Right lung (tissue), 5 donors: Measurements from ENCODE around the gene PRKCE. TPM values are rescaled to one million over a fixed set of nuclear protein-coding genes. Genes with fewer than 3 reads are reported as not detected.

Experiments used
- DNase-seq, 2 donors: peaks; one replicate each; pipeline ENCODE4 v3.0.0-alpha.2; 2013
- polyA plus RNA-seq, 5 donors: library from polyadenylated mRNA; unstranded; fragments of 120-200 nt; gene quantifications; one replicate each; pipeline versions ENCODE4 v1.2.1 to v1.2.3, GENCODE V29; 2013; ENCODE audit warnings: inconsistent platforms in 1 of 5, low replicate concordance in 1 of 5; ENCODE audit not compliant: insufficient read length in 5 of 5, insufficient read depth in 1 of 5

PRKCE gene
- polyA plus RNA-seq, 5 donors = 12.5 to 14.5 (median 12.8) TPM

DNA sequence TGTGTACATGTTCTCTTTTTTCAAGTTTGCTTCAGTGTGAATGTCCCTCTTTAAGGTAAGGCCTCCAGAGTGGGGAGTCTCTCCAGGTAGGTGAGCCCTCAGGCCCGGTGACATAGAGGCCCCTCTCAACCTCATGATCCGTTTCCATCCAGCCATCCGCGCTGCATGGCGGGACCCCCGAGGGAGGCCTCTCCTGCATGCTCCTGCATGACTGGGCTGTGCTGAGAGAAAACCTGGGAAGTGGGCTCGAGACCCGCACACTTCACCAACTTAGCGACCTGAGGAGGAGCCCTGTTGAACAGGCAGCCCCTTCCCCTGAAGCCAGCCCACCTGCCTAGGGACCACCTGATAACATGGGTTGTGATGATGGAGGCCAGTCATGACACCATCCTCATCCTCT, 514.4 kb downstream of the PRKCE start:
- no peak for DNase-seq

GRCh38 chr2:46167406-46167805, 515.9 kb downstream of the PRKCE start:
- no peak for DNase-seq

DNA sequence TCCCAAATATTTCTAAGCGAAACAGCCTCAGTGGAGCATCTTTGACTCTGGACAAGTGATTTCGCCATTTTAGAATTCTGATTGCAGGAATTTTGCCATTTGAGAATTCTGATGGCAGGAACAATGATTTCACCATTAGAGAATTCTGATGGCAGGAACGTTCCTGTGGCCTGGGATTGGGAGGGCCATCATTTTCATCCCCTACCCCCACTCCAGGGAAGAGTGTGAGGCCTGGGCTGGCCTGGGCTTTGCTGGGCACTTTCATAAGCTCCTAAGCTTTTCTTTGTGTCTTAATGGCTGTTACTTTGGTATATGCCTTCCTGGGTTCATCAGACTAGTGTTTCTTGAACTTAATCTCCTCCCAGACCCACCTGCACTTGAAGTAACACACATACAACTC, 516.4 kb downstream of the PRKCE start:
- no peak for DNase-seq

GRCh38 chr2:46169467-46169866, 518.0 kb downstream of the PRKCE start:
- DNase-seq = no peak

DNA sequence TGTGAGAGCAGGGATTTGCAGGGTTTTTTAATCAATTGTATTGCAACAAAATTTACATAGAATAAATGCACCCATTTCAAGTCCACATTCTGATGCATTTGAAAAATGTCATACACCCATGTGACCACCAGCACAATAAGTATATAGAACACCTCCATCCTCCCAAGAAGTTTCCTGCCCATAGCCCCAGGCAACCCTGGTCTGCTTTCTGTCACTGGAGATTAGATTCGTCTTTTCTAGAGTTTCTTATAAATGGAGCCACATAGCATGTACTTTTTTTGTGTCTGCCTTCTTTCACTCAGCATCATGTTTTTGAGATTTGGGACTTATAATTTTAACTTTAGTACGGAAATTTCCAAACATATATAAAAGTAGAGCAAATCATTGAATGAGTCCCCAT, 518.6 kb downstream of the PRKCE start:
- no peak for DNase-seq

DNA sequence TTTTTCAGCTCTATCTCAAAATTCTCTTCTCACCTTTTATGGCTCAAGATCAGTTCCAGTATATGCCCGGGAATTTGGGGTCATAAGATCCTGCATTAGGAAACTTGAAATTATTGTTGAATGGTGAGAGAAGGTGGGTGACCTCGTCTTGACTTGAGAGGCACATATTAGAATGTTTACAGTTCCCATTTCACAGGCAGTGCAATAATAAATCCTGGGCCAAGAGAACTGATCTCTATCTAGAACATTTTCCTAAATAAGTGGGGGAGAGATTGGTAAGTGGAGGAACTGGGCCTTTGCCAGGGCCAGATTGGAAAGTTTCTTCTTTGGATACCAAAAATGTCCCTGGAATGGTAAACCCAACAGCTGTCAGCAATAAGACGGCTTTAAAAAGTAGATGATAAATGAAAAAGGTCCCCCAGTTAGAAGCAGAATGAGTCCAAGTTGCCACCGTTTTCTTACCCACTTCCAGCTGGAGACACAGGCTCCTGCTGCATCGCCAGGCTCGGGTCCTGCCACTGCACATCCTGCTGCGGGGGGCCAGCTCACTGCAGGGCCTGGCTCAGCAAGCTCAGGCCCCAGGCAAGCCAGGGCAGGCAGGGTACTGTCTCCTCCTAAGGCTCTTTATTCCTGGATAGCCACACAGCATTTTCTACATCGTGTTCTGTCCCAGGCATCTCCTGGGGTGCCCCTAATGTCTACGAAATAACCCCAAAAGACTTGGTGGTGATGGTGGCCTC, 519.3 kb downstream of the PRKCE start:
- no peak for DNase-seq

DNA sequence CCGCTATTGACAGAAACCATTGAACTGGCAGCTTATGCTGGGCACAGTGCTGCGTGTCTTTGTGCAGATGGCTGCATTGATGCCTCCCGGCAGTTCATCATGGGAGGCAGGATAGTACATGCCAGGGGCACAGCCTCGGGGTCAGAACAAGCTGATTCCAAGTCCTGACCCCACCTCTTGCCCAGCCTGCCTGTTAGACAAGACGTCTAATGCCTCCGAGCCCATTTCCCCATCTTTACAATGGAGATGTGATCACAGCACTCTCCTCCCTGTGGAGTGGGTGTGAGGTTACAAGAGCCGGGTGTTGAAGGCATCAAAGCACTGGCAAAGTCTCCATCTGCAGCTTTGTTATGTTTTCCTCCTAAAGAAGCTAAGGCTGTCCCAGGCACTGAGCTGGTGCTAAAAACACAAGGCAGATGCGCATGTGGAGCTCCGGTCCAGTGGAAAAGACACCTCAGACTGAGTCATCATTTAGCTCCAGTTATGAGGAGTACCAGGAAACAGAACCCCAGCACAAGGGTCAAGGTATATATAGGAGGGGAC, 520.0 kb downstream of the PRKCE start:
- DNase-seq = peak; percentile 93 to 96

GRCh38 chr2:46171996-46172546, 520.6 kb downstream of the PRKCE start:
- DNase-seq = no peak

DNA sequence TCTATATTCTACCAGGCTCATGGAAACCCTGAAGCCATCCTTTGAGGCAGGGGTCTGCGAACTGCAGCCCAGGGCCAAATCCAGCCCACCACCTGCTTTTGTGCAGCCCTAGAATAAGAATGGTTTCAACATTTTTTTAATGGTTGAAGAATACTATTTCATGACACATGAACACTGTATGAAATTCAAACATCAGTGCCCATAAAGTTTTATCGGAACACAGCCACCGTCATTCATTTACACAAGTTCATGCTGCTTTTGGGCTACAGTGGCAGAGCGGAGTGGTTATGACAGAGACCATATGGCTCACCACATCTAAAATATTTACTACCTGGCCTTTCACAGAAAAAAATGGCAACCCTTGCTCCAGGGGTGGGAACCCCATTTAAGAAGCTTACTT, 521.6 kb downstream of the PRKCE start:
- DNase-seq = no peak

GRCh38 chr2:46173636-46174250, 522.3 kb downstream of the PRKCE start:
- DNase-seq = no peak

- DNase-seq = no peak
These were observed 523.1 kb downstream of the PRKCE start for GRCh38 chr2:46174345-46175170.

GRCh38 chr2:46175419-46175818, 523.9 kb downstream of the PRKCE start:
- no peak for DNase-seq

DNA sequence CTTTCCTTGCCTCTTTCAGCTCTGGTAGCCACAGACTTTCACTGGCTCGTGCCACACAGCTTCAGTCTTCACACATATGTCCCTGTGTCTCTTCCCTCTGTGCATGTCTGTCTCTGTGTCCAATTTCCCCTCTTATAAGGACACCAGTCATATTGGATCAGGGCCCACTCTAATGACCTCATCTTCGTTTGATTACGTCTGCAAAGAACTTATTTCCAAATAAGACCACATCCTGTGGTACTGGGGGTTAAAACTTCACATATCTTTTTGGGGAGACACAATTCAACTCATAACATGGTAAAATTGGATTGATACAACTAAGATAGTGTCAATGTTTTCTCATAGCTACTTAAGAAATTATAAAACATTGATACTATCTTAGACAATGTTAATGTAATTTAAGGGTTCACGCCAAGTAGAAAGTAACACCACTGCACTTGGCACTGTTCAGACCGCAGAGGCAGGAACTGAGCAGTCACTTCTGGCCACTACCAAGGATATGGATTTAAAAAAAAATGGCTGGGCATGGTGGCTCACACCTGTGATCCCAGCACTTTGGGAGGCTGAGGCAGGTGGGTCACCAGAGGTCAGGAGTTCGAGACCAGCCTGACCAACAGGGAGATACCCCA, 526.1 kb downstream of the PRKCE start:
- no peak for DNase-seq

DNA sequence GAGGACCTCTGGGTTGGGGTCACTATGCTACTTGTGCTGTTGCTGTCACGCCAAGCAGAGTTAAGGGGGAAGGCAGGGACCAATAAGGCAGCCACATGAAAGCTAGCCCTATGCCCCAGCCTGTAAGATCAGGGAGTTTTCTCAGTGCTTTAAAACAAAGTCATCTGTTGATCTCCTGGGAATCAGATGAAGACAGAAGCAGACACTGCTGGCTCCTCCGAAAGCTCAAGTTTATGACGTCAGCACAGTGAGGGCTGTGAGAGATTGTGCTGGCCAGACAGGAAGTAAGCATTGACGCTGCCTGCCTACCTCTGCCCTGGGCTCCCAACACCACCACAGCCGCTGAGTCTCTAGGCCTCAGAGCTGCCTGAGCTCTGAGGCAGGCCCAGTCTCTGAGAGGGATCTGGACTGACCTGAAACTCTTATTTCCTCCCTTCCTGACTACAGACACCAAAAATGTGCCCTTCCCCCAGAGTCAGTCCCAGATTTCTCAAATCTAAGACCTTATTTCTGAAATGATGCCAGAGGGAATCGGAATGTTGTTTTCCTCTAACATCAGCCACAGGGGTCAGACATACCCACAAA, 527.7 kb downstream of the PRKCE start:
- DNase-seq = peak in 1 of 2 donors; percentile 69

GRCh38 chr2:46180189-46180588, 528.7 kb downstream of the PRKCE start:
- no peak for DNase-seq

DNA sequence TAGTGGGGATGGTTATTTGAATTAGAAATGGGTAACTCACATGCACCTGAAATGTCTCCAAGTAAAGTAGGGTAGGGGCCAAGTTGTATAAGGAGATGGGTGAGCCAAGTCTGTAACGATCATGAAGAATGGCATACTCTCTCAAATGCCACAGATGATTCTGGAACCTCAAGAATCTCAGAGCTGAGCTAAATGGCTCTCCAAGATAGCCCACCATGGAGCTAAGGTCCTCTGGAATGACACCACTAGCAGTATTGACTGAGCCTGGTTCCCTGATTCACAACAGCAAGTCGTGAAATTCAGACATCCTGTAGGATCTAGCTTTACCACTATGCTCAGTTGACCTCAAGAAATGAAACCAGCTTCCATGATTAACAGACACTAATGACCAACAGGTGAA, 529.8 kb downstream of the PRKCE start:
- DNase-seq = no peak

- DNase-seq = no peak
These were observed 530.5 kb downstream of the PRKCE start for GRCh38 chr2:46181789-46182530.

DNA sequence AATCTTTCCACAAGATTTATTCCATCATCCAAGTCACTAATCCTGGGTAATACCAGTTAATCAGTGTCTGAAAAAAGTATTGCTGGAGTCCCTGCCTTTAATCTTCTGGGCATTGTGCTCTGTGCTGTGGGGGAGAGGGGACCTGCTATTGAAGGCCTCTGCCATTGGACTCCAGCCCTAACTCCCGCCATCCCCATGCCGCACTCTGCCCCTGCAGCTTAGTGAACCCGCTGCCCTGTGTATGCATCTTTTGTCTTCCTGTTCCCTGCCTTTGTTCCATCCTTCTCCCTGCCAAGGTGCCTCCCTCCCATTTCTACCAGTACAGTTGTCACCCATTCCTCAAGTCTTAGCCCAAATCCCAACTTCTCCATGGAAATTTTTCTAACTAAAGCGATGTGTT, 532.0 kb downstream of the PRKCE start:
- DNase-seq = no peak

DNA sequence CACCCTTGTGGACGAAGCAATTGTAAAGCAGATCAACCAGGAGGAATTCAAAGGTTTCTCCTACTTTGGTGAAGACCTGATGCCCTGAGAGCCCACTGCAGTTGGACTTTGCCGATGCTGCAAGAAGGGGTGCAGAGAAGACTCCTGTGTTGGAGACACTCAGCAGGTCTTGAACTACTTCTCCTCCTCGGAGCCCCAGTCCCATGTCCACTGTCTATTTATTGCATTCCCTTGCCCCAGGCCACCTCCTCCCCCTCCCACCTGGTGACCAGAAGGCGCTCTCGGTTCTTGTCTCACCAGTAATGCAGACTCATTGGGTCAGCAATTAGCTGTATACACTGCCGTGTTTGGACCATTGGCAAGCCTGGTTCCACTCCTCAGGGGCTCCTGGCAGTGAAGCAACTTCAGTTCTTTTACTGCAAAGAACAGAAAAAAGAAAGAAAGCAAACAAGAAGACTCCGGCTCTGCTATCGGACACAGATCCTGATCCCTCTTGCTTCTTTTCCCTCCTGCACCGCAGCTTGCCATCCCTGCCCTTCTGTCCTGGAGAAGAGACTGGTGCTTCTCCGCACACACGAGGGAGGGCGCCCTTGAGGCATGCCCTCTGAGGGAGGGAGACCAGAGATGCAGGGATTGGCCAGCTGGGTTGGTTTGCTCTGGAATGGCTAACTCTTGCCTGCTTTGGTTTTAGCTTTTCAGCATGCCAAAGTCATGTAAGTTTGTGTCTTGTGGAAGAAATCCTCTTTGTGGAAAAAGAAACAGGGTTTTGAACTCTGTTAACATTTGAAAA, 533.5 kb downstream of the PRKCE start:
- DNase-seq = no peak
